Panc1 (cell line): Measurements from ENCODE around the gene TRAM2. TPM values are rescaled to one million over a fixed set of nuclear protein-coding genes. Genes with fewer than 3 reads are reported as not detected.
"Not testable (repeated sequence)": the region's sequence is repeated elsewhere in the genome, so short reads cannot be mapped to it uniquely, and the experiment has no call there.

ENCODE experiments used
- ATAC-seq: fragments of 200-7000 bp; cut with Tn5 transposase; 2 replicates; pipeline ENCODE4 v1.9.1; 2020; ENCODE audit warnings: mild to moderate bottlenecking, moderate library complexity
- BruUV-seq: library from RNA; stranded (reverse); fragments of 400-500 nt; replicated peaks from 2 replicates; lab custom pipeline; 2021; lab: Mats Ljungman, UMichigan
- CTCF ChIA-PET: fragments of 300-600 bp; sonication (Branson Sonifier 250); formaldehyde crosslinking; loops from one replicate; lab custom pipeline; 2022; ENCODE audit warnings: antibody characterized with exemption; lab: Charles Lee
- POLR2A ChIA-PET: fragments of 300-600 bp; sonication (Branson Sonifier 250); formaldehyde crosslinking; loops from one replicate; lab custom pipeline; 2022; ENCODE audit warnings: antibody characterized with exemption; lab: Charles Lee
- DNase-seq: peaks from one replicate; pipeline ENCODE4 v3.0.0-alpha.2; 2010; ENCODE audit warnings: low read depth, low spot score
- H3K27ac ChIP-seq: 2 replicates; pipeline ENCODE4 v1.5.1; 2011; ENCODE audit warnings: mild to moderate bottlenecking, low read length, inconsistent platforms
- H3K27me3 ChIP-seq: fragments of 200-500 bp; sonication (Bioruptor generic); 2 replicates; pipeline ENCODE4 v1.6.0; 2014; ENCODE audit warnings: low read length, inconsistent platforms; ENCODE audit not compliant: control insufficient read depth, insufficient read depth
- H3K36me3 ChIP-seq: fragments of 200-500 bp; sonication (Bioruptor generic); 2 replicates; pipeline ENCODE4 v1.5.1; 2014; ENCODE audit warnings: inconsistent platforms, mild to moderate bottlenecking, low read length, moderate library complexity; ENCODE audit not compliant: control insufficient read depth, insufficient read depth
- H3K4me1 ChIP-seq: 2 replicates; pipeline ENCODE4 v1.5.1; 2011; ENCODE audit warnings: inconsistent platforms, mild to moderate bottlenecking, low read length, moderate library complexity; ENCODE audit not compliant: control insufficient read depth, insufficient read depth
- H3K4me3 ChIP-seq, 2 experiments: 2 replicates each; pipeline ENCODE4 v1.5.1; 2011 to 2012; ENCODE audit warnings: low read depth in 2 of 2, low read length in 2 of 2, mild to moderate bottlenecking in 2 of 2, inconsistent platforms in 1 of 2, moderate library complexity in 1 of 2
- H3K9me3 ChIP-seq: fragments of 200-500 bp; sonication (Bioruptor generic); 2 replicates; pipeline ENCODE4 v1.5.1; 2014; ENCODE audit warnings: low read depth, mild to moderate bottlenecking, inconsistent platforms, low read length, moderate library complexity; ENCODE audit not compliant: control insufficient read depth, insufficient read depth
- CTCF ChIP-seq: fragments of 450-650 bp; IDR thresholded peaks from 2 replicates; pipeline ENCODE4 v1.5.1; 2017; ENCODE audit warnings: mild to moderate bottlenecking
- POLR2AphosphoS5 ChIP-seq: IDR thresholded peaks from 2 replicates; pipeline ENCODE4 v1.6.1; 2012; ENCODE audit warnings: mild to moderate bottlenecking, low read depth, low read length, moderate library complexity
- REST ChIP-seq, 2 experiments: IDR thresholded peaks; 2 replicates each; pipeline ENCODE4 v1.6.1; 2011 to 2012; ENCODE audit warnings: low read depth in 2 of 2, control low read depth in 1 of 2, low read length in 1 of 2, mild to moderate bottlenecking in 1 of 2, moderate library complexity in 1 of 2; ENCODE audit not compliant: insufficient read depth in 1 of 2
- SIN3A ChIP-seq: IDR thresholded peaks from 2 replicates; pipeline ENCODE4 v1.6.1; 2012; ENCODE audit warnings: low read depth, mild to moderate bottlenecking, low read length, moderate library complexity, borderline replicate concordance; ENCODE audit not compliant: insufficient read depth
- TCF7L2 ChIP-seq: IDR thresholded peaks from 2 replicates; pipeline ENCODE4 v1.6.1; 2011; ENCODE audit warnings: mild to moderate bottlenecking, low read depth, low read length, inconsistent platforms
- in situ Hi-C: cut with HindIII; loops from 2 replicates; pipeline ENCODE4 v1.10.0; 2016; ENCODE audit warnings: low sequenced_read_pairs, low pct_unique_long_range_greater_than_20kb
- intact Hi-C: fragments of 100-400 bp; cut with micrococcal nuclease; formaldehyde crosslinking; loops from one replicate; pipeline ENCODE4 v1.10.0; 2022; ENCODE audit not compliant: unreplicated experiment
- total RNA-seq: library from RNA; stranded (reverse); gene quantifications from one replicate; pipeline ENCODE4 v1.2.1, GENCODE V29; 2021; ENCODE audit not compliant: unreplicated experiment

The TRAM2 gene
- total RNA-seq, 1 experiment from 2014 or later: 56.7 TPM

DNA sequence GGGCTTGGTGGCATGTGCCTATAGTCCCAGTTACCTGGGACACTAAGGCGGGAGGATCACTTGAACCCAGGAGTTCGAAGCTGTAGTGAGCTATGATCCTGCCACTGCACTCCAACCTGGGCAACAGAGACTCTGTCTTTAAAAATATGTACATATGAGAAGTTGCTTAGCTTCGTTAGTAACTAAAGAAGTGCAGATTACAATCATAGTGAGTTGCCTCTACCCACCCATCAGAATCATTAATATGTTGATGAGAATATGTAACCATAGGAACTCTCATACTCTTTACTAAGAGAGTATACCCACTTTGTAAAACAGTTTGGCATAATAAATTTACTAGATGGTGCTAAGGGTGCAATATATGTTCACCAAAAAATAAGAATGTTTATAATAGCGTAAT lies 102.7 kb downstream of the TRAM2 start:
- no peak for ATAC-seq
- BruUV-seq: no TSS peak
- Histone ChIP-seq H3K9me3 (no peaks in the 10 kb centered on the region), H3K4me3 (no peak overlapping the region), H3K36me3 (no peaks in the 10 kb centered on the region), H3K27ac (no peak overlapping the region), H3K27me3 (no peaks in the 10 kb centered on the region), H3K4me1 (no peaks in the 10 kb centered on the region)
- CTCF ChIA-PET: no interaction called here
- intact Hi-C loops (no loop called here), in situ Hi-C loops (no loop called here)
- POLR2A ChIA-PET: no interaction called here
- TF ChIP-seq SIN3A (no peak), POLR2AphosphoS5 (no peak), TCF7L2 (no peak), REST (IDR thresholded peaks at IDR 0.05; ENCODE audit: insufficient read depth in 1 of 2, low read depth in 2 of 2, low read length in 1 of 2) (no peak), CTCF (no peak)
- no peak for DNase-seq

- H3K9me3 ChIP-seq, H3K36me3 ChIP-seq, H3K4me1 ChIP-seq, intact Hi-C loops, in situ Hi-C loops, ATAC-seq, H3K27ac ChIP-seq, DNase-seq, H3K27me3 ChIP-seq, CTCF ChIA-PET, BruUV-seq, H3K4me3 ChIP-seq: not testable (repeated sequence)
- POLR2A ChIA-PET: interaction anchor here (0.6 kb wide), 1 partner anchor 16 kb away, joined by 4 read pairs; no protein-coding TSS in a partner anchor
Measured at GRCh38 chr6:52461194-52461593, 115.7 kb downstream of the TRAM2 start.

- Histone ChIP-seq H3K36me3 (no peaks in the 10 kb centered on the region), H3K27ac (no peak overlapping the region), H3K4me1 (no peaks in the 10 kb centered on the region), H3K4me3 (no peak overlapping the region), H3K9me3 (no peaks in the 10 kb centered on the region), H3K27me3 (no peaks in the 10 kb centered on the region)
- ATAC-seq (no peak), DNase-seq (no peak)
- BruUV-seq: no TSS peak
- CTCF ChIA-PET: interaction anchor here (0.7 kb wide), 1 partner anchor 195 kb away, joined by 3 read pairs; no protein-coding TSS in a partner anchor
- POLR2A ChIA-PET: no interaction called here
- in situ Hi-C loops: no loop called here
- TF ChIP-seq TCF7L2 (no peak), POLR2AphosphoS5 (no peak), SIN3A (no peak), REST (IDR thresholded peaks at IDR 0.05; ENCODE audit: insufficient read depth in 1 of 2, low read depth in 2 of 2, low read length in 1 of 2) (no peak), CTCF (no peak)
- intact Hi-C loops: no loop called here
Measured at GRCh38 chr6:52457096-52457495, 119.8 kb downstream of the TRAM2 start.
